Choroid plexus epithelial cell (primary cell): ENCODE data around the gene OAS2.
A peak's percentile ranks its signal among the peaks of the same experiment; 100 is the strongest.

Source experiments
- DNase-seq: peaks from one replicate; pipeline ENCODE4 v3.0.0-alpha.2; 2010; ENCODE audit warnings: low read depth
- H3K4me3 ChIP-seq: 2 replicates; pipeline ENCODE4 v1.5.1; 2011; ENCODE audit warnings: low read depth, mild to moderate bottlenecking, control low read depth, low read length, moderate library complexity
- TF ChIP-seq, protein P1 (sequence below): conservative IDR thresholded peaks from 2 replicates; pipeline ENCODE4 v1.5.1; 2011; ENCODE audit warnings: low read depth, mild to moderate bottlenecking, control low read depth, inconsistent platforms, low read length, moderate library complexity

The OAS2 gene

DNA sequence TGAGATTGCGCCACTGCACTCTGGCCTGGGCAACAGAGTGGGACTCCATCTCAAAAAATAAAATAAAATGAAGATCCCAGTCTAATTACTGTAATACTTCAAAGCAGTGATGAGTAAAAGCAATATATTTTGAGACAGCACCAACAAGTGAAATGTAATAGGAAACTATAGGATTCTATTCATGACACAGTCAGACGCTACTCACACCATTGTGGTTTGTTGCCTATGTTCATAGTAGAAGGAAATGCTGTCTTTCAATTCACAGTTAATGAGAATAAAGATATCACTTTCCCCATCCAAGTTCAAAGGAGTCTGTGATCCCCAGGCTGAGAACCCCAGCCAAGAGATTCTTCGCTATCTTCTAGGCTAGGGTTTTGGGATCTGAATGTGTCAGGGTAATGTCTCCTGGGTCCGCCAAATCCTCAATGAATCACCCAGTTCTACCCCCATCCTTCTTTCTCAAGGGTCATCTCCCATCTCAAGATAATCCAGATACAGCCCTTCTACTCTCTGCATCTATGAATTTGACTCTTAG, 61.7 kb downstream of the OAS2 start:
- DNase-seq: no peak

DNA sequence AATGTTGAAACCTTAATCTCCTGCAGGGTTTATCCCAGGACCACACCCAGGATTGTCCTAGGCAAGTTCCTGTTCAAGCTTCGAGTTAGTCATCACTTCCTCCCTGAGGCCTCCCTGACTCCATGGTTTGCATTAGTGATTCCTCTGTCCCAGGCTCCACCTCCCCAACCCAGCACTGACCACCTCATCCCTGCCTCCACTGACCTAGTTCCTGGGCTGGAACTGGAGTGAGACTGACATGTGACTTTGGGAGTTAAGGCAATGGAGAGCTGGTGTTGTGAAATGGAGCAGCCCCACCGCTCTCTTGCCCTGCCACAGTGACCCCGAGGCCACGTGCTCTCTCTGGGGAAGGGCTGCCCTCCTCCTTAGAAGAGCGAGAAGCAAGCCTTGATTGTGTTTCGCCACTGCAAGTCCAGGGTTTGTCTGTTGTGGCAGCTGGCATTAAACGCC, 62.4 kb downstream of the OAS2 start:
- peak; percentile 93 for DNase-seq
- H3K4me3 ChIP-seq: no peak overlapping the region
- TF ChIP-seq, protein P1, sequence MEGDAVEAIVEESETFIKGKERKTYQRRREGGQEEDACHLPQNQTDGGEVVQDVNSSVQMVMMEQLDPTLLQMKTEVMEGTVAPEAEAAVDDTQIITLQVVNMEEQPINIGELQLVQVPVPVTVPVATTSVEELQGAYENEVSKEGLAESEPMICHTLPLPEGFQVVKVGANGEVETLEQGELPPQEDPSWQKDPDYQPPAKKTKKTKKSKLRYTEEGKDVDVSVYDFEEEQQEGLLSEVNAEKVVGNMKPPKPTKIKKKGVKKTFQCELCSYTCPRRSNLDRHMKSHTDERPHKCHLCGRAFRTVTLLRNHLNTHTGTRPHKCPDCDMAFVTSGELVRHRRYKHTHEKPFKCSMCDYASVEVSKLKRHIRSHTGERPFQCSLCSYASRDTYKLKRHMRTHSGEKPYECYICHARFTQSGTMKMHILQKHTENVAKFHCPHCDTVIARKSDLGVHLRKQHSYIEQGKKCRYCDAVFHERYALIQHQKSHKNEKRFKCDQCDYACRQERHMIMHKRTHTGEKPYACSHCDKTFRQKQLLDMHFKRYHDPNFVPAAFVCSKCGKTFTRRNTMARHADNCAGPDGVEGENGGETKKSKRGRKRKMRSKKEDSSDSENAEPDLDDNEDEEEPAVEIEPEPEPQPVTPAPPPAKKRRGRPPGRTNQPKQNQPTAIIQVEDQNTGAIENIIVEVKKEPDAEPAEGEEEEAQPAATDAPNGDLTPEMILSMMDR: no peak

More for the DNA sequence above, 61.7 kb downstream of the OAS2 start:
- TF ChIP-seq, protein P1: no peak
- no peak overlapping the region for H3K4me3 ChIP-seq

DNA sequence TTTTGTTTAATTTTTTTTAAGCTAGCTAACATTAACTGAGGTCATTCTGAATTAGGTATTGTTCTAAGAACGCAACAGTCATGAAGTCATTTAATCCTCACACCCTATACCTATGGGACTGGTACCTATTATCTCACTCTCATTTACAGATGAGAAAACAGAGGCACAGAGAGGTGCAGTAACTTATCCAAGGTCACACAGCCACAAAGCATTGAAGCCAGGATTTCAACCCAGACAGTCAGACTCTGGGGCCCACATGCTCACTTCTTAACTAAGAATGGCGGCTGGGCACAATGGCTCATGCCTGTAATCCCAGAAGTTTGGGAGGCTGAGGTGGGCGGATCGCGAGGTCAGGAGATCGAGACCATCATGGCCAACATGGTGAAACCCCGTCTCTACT, 63.2 kb downstream of the OAS2 start:
- TF ChIP-seq, protein P1: no peak
- DNase-seq: no peak
- no peak overlapping the region for H3K4me3 ChIP-seq

DNA sequence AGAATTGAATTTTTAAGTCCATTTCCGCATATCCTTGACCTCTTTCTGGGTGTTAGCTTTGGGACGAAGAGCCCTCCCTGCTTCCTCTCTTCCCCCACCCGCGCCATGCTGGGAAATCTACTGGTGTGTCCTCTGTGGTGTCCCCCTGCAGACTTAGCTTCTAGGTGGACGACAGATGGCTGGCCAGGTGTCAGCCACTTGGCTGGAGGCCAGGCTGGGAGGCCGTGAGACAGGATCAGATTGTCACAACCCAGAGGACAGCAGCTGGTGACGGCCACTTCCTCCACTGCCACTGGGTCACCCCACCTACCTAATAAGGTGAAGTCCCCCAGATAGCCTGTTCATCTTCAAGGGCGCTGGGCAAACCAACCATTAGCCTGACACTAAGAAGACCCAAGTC, 64.9 kb downstream of the OAS2 start:
- H3K4me3 ChIP-seq: no peak overlapping the region
- TF ChIP-seq, protein P1: no peak
- DNase-seq: no peak

DNA sequence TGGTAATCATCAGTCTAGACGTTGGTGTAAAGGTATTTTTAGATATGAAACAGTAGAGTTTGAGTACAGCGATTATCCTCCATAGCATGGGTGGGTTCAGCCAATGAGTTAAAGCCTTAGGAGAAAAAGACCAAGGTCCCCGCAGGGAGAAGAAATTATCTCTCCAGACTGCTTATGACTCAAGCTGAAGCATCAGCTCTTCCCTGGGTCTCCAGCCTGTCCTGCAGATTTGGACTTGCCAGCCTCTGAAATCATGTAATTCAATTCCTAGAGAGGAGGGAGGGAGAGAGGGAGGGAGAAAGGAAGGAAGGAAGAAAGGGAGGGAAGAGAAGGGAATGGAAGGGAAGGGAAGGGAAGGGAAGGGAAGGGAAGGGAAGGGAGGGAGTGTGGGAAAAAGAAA, 66.2 kb downstream of the OAS2 start:
- DNase-seq: no peak
- TF ChIP-seq, protein P1: no peak
- no peak overlapping the region for H3K4me3 ChIP-seq

DNA sequence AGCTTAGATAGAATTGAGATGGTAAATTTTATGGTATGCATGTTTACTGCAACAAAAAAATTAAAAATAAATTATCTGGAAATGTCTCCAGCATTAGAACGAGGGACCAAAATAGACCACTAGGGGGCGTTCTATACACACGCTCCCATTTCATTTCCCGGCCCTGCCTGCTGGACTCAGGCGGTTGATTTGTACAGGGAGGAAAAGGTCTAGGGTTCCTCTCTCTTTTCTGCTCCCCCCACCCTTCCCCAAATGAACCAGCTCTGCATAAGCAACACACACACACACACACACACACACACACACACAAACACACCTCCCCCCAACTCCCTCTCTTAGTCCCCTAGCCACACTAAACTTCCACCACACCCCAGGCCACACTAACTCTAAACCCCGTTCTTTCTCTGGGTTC, 70.4 kb downstream of the OAS2 start:
- no peak overlapping the region for H3K4me3 ChIP-seq
- DNase-seq: peak; percentile 77
- TF ChIP-seq, protein P1: peak; percentile 85

DNA sequence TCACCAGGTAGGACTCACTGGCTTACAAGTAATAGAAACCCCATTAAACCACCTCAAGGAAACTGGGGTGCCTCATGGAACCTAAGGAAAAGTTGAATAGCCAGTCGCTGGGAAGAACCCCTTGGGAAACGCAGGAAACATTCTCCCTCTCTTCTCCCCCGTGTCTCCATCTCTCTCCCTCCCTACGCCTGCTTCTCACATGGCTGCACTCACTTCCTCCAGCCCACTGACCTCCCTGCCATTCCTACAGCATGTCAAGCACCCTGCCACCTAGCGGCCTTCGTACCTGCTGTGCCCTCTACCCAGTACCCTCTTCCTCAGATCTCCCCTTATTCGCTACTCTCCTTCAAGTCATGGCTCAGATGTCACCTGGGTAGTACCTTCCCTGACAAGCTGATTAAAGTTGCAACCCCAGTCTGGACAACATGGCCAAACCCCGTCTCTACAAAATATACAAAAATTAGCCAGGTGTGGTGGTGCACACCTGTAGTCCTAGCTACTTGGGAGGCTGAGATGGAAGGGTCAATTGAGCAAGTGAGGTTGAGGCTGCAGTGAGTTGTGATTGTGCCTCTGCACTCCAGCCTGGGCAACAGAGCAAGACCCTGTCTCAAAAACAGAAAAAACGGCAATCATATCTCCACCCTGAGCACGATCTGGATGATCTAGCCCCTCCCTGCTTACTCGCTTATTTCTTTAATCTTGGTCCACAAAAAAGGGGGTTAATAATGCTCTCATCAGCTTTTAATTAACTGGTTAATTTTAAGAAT, 71.8 kb downstream of the OAS2 start:
- H3K4me3 ChIP-seq: no peak overlapping the region
- TF ChIP-seq, protein P1: no peak
- no peak for DNase-seq
